ENCODE measurements around the gene ELOVL3. TPM values are rescaled to one million over a fixed set of nuclear protein-coding genes. Genes with fewer than 3 reads are reported as not detected.
"Not testable (repeated sequence)": the region's sequence is repeated elsewhere in the genome, so short reads cannot be mapped to it uniquely, and the experiment has no call there.

The ELOVL3 gene
- not detected for total RNA-seq

DNA sequence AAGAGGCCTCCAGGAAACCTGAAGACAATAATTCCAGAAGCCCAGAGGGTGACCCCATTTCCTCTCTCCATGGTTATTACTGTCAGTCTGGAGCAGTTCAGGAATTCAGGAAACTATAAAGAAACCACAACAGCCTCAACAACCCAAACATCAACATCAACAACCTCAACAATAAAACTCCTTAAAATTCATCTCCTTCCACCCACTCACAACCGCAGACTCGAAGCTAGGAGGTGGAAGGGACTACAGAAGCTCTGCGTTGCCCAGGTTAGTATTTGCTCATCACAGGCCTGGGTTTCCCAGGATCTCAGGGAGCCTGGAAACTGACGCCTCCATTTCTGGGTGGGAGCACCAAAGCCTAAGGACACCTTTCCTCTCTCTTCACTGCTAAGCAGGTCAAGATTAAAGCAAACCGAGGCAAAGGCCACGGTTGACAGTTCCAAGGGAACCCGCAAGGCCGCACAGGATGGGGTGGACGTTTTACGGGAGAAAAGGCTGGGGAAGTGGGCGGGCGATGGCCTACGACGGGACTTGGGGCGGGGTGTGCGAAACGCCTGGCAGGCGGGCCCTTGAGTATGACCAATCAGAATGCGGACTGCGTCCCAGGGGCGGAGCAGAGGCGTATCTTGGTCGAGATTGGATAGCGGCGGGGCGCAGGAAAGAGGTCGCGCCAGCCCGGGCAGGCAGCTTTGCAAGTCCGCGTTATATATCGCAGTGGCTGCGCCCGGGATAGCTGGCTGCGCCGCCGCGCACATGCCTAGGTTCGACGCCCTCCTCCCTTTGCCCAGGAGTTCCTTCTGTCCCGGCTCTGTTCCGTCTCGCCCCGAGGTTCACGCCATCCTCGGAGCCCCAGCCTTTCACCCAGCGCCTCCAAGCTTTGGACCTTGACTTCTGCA lies at the start of gene ELOVL3:
TSS of gene ELOVL3 (plus strand) at position 654 of the 896 bp plus-strand sequence. CDS start 250 bp downstream, outside the sequence.
- intact Hi-C loops (cut with DNase I) = no loop called here
- DNase-seq (ENCODE audit: low spot score) (peak; percentile 95), ATAC-seq (peak; percentile 98)

DNA sequence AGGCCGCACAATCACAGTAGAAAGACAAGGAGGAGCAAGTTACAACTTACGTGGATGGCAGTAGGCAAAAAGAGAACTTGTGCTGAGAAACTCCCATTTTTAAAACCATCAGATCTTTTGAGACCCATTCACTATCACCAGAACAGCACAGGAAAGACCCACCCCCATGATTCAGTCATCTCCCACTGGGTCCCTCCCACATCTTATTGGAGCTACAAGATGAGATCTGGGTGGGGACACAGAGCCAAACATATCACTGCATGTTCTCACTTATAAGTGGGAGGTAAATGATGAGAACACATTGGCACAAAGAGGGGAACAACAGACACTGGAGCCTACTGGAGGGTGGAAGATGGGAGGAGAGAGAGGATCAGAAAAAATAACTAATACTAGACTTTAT lies 41.5 kb upstream of the ELOVL3 start:
- DNase-seq (ENCODE audit: low spot score) (no peak), ATAC-seq (no peak)
- intact Hi-C loops (cut with DNase I) = no loop called here

- DNase-seq (ENCODE audit: low spot score) = no peak
- intact Hi-C loops (cut with DNase I) = no loop called here
- no peak for ATAC-seq
Observed at GRCh38 chr10:102185272-102185671, 40.8 kb upstream of the ELOVL3 start.

DNA sequence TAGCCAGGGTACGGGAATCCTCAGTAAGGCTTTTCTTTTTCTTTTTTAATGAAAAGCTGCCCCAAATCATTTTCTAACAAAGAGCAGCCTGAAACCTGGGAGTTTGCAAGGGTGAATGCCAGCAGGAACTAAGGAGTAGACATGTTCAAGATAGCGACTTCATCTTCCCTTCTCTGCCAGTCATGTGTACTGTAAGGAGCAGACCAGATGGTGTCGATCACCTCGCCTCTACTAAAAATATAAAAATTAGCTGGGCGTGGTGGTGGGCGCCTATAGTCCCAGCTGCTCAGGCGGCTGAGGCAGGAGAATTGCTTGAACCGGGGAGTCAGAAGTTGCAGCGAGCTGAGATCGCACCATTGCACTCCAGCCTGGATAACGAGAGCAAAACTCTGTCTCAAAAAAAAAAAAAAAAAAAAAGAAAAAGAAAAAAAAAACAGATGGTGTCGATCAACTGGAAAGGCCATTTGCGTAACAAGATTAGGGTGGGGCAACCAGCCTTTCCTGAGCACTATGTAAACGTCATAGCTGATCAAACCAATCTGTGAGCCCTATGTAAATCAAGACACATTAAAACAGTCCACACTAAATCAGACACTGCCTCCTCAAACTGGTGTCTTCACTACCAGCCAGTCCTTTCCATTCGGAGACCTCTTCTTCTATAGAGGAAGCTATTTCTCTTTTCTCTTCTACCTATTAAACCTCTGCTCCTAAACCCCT lies 40.1 kb upstream of the ELOVL3 start:
- no peak for ATAC-seq
- no peak for DNase-seq (ENCODE audit: low spot score)
- intact Hi-C loops (cut with DNase I) = no loop called here

DNA sequence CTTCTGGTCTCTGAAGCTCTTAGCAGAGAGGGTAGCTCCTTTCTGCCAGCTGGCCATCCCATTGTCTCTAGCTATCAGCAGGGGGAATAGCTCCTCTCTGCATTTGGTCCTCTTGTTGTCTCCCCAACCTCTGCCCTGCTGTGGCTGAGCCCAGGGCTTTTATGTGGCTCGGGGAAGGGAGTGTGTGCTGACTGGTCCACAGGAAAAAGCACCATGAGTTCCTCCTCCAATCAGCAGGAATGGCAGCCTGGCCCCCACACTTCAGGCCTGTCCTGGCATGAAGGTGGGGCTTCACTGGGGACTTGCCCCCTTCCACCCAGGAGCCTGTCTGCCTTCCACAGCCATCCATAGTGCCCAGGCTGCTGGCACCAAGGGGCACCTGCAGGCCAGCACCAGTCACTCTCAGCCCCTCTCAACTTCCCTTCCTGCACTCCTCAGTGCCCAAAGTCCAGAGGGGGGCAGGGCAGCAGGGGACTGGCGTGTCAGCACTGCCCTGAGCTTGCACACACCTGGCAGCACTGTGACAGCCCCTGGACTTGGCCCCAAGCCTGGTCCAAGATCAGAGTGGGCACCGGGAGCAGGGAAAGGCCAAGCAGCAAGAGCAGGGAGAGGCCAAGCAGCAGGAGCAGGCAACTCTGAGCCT lies 37.7 kb upstream of the ELOVL3 start:
- peak; percentile 17 for ATAC-seq
- no peak for DNase-seq (ENCODE audit: low spot score)
- intact Hi-C loops (cut with DNase I) = no loop called here

- DNase-seq (ENCODE audit: low spot score); ATAC-seq; intact Hi-C loops (cut with DNase I): not testable (repeated sequence)
Observed at GRCh38 chr10:102188941-102189898, 36.9 kb upstream of the ELOVL3 start.

GRCh38 chr10:102191956-102192355 lies 34.1 kb upstream of the ELOVL3 start:
- ATAC-seq (no peak), DNase-seq (ENCODE audit: low spot score) (no peak)
- intact Hi-C loops (cut with DNase I) = no loop called here

DNA sequence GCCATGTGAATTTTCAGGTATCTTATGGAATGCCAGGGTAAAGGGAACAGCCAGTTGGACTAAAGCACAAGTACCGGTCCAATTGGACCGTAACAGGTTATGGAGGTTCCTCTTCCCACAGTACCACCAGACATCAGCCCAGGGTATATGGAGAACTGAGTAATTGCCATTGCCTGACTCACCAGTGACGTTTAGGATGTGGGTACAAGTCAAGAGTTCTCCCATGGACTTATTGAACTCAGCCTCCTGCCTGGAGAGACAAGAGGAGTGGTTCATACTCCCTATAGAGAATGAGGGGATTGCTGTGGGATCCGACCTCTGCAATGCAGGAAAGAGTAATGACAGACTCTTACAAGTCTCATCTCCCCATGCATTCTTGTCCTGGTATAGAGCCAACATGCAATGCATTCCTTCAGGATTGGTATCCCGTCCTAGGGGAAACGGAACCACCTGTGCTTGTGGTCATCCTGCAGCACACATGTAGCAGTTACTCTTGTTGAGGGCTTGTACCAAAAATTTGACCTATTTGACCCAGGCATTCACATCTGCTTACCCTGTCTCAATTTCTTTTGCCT lies 30.7 kb upstream of the ELOVL3 start:
- ATAC-seq (no peak), DNase-seq (ENCODE audit: low spot score) (no peak)
- intact Hi-C loops (cut with DNase I) = no loop called here

GRCh38 chr10:102196893-102197292 lies 29.2 kb upstream of the ELOVL3 start:
- intact Hi-C loops (cut with DNase I) = no loop called here
- no peak for DNase-seq (ENCODE audit: low spot score)
- ATAC-seq = no peak

- ATAC-seq = no peak
- no peak for DNase-seq (ENCODE audit: low spot score)
- intact Hi-C loops (cut with DNase I) = no loop called here
Observed at GRCh38 chr10:102198027-102198426, 28.1 kb upstream of the ELOVL3 start.

GRCh38 chr10:102200751-102201640 lies 25.1 kb upstream of the ELOVL3 start:
- DNase-seq (ENCODE audit: low spot score) (no peak), ATAC-seq (no peak)
- intact Hi-C loops (cut with DNase I) = no loop called here

DNA sequence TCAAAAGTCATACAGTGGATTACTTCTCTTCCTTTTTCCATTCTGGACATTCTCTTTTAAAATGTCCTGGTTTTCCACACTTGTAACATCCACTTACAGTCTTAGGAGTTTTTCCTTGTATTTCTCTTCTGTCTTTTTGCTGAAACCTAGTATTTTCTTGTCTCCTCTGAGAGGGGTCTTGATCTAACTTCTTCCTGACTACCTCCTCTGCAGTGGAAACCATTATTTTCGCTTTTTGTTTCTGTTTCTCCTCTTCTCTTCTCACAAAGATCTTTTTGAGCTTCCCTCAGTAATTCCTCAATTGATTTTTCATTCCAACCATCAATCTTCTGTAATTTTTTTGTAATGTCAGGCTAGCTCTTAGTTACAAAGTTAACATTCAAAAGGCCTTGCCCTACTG lies 23.7 kb upstream of the ELOVL3 start:
- intact Hi-C loops (cut with DNase I) = no loop called here
- DNase-seq (ENCODE audit: low spot score) (no peak), ATAC-seq (no peak)

DNA sequence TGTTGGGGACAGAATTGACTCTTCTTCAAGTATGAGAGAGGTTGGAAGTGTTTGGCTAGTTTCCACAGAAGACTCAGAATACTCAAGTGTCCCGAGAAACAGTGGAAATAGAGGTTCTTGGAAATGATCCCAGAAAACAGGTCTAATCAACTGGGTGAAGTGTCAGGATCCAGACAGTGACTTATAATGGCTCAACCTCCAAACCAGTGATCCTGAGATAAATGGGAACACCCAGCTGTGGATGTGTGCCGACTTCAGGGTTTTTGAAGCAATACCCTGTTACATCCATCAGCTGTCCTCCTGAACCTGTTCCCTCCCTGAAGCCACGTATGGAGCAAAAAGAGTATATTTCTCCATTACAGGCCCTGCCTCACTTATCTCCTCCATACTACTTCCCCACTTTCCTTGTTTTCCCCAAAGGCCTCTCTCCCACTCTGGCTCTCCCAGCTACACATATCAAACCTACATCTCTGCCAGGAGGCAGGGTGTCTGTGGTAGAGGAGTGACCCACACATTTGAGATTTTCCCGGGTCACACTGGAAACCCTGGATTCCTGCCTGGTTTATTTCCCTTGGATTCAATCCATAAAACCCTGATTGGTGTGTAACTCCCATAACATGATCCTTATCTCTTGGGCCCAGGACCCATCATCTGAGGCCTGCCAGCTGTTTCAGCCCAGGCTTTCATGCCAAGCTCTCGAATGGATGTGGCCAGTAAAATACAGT lies 17.6 kb upstream of the ELOVL3 start:
- DNase-seq (ENCODE audit: low spot score) (no peak), ATAC-seq (no peak)
- intact Hi-C loops (cut with DNase I) = no loop called here

- intact Hi-C loops (cut with DNase I) = no loop called here
- DNase-seq (ENCODE audit: low spot score) (no peak), ATAC-seq (no peak)
Observed at GRCh38 chr10:102211615-102212299, 14.3 kb upstream of the ELOVL3 start.

DNA sequence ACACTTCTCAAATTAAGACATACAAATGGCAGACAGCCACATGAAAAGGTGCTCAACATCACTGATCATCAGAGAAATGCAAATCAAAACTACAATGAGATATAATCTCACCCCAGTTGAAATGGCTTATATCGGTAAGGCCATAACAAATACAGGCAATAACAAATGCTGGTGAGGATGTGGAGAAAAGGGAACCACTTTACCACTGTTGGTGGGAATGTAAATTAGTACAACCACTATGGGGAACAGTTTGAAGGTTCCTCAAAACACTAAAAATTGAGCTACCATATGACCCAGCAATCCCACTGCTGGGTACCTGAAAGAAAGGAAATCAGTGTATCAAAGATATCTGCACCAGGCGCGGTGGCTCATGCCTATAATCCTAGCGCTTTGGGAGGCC lies 12.5 kb upstream of the ELOVL3 start:
- ATAC-seq; DNase-seq (ENCODE audit: low spot score); intact Hi-C loops (cut with DNase I): not testable (repeated sequence)

DNA sequence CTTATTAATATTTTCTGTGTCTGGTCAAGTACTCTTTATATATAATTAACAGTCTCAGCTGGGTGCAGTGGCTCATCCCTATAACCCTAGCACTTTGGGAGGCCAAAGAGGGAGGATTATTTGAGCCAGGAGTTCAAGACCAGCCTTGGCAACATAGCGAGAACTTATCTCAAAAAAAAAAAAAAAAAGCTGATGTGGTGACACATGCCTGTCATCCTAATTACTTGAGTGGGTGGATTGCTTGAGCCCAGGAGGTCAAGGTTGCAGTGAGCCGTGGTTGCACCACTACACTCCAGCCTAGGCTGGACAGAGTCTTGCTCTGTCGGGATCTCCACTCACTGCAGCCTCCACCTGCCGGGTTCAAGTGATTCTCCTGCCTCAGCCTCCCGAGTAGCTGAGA lies 6.7 kb upstream of the ELOVL3 start:
- no peak for ATAC-seq
- intact Hi-C loops (cut with DNase I) = no loop called here
- no peak for DNase-seq (ENCODE audit: low spot score)

Measured in sciatic nerve (tissue), 2 donors.